DOHH2 (cell line): ENCODE data around the gene HDC.

ENCODE experiments used
- H3F3A ChIP-seq: fragments of 200-600 bp; sonication (generic), shearing (Covaris generic); 2 replicates; pipeline ENCODE4 v1.6.0; 2016; ENCODE audit warnings: antibody characterized with exemption, mild to moderate bottlenecking; ENCODE audit not compliant: control insufficient read depth, insufficient read depth
- H3K27ac ChIP-seq: fragments of 200-600 bp; sonication (generic); 2 replicates; pipeline ENCODE4 v1.5.1; 2014; ENCODE audit warnings: low read depth, mild to moderate bottlenecking, low read length, moderate library complexity
- H3K27me3 ChIP-seq: fragments of 200-600 bp; sonication (generic); 2 replicates; pipeline ENCODE4 v1.6.1; 2014; ENCODE audit warnings: mild to moderate bottlenecking, low read length, mixed read lengths; ENCODE audit not compliant: control insufficient read depth
- H3K36me3 ChIP-seq: fragments of 200-600 bp; sonication (generic); 2 replicates; pipeline ENCODE4 v1.6.1; 2014; ENCODE audit warnings: mild to moderate bottlenecking, low read length, moderate library complexity, mixed read lengths; ENCODE audit not compliant: control insufficient read depth
- H3K4me1 ChIP-seq: fragments of 200-600 bp; sonication (generic); 2 replicates; pipeline ENCODE4 v1.6.1; 2014; ENCODE audit warnings: mild to moderate bottlenecking, low read length, mixed read lengths; ENCODE audit not compliant: control insufficient read depth
- H3K4me2 ChIP-seq: fragments of 200-600 bp; sonication (generic); 2 replicates; pipeline ENCODE4 v1.6.0; 2014; ENCODE audit warnings: mild to moderate bottlenecking, low read length, moderate library complexity
- H3K4me3 ChIP-seq: fragments of 200-600 bp; sonication (generic); 2 replicates; pipeline ENCODE4 v1.5.1; 2014; ENCODE audit warnings: mild to moderate bottlenecking, low read length, mixed read lengths
- H3K79me2 ChIP-seq: fragments of 200-600 bp; sonication (generic); 2 replicates; pipeline ENCODE4 v1.6.1; 2014; ENCODE audit warnings: mild to moderate bottlenecking, low read length, mixed read lengths; ENCODE audit not compliant: control insufficient read depth
- H3K9me2 ChIP-seq: fragments of 200-600 bp; sonication (generic); replicated peaks from 2 replicates; pipeline ENCODE4 v1.6.1; 2014; ENCODE audit warnings: mild to moderate bottlenecking, low read length, mixed read lengths; ENCODE audit not compliant: control insufficient read depth
- H3K9me3 ChIP-seq: fragments of 200-600 bp; sonication (generic); 2 replicates; pipeline ENCODE4 v1.6.1; 2014; ENCODE audit warnings: antibody characterized with exemption, low read length, mixed read lengths; ENCODE audit not compliant: control insufficient read depth, insufficient read depth
- H4K20me1 ChIP-seq: fragments of 200-600 bp; sonication (generic); 2 replicates; pipeline ENCODE4 v1.6.0; 2014; ENCODE audit warnings: low read depth, mild to moderate bottlenecking, antibody characterized with exemption, low read length, moderate library complexity; ENCODE audit not compliant: control insufficient read depth, insufficient read depth
- CTCF ChIP-seq: fragments of 200-600 bp; sonication (generic); IDR thresholded peaks from one replicate; pipeline ENCODE4 v1.5.1; 2014; ENCODE audit warnings: antibody characterized with exemption, mild to moderate bottlenecking, low read depth, low read length; ENCODE audit not compliant: poor library complexity, severe bottlenecking
- EZH2phosphoT487 ChIP-seq: fragments of 200-600 bp; sonication (generic); IDR thresholded peaks from 2 replicates; pipeline ENCODE4 v1.6.1; 2017; ENCODE audit warnings: borderline replicate concordance, mild to moderate bottlenecking, antibody characterized with exemption, low read length, moderate library complexity, mixed read lengths

Gene HDC

GRCh38 chr15:50304836-50305235 is 39.3 kb upstream of the HDC start:
- Histone ChIP-seq H3K4me2 (no peak overlapping the region), H3K27me3 (no peaks in the 10 kb centered on the region), H3K79me2 (no peaks in the 10 kb centered on the region), H3K9me3 (no peaks in the 10 kb centered on the region; the same call in 1 of the 2 replicates), H3K9me2 (no peaks in the 10 kb centered on the region), H4K20me1 (no peaks in the 10 kb centered on the region), H3K4me3 (no peak overlapping the region), H3K4me1 (peaks cover 11% of the 10 kb centered on the region), H3K27ac (no peak overlapping the region), H3F3A (no peaks in the 10 kb centered on the region), H3K36me3 (peaks cover 47% of the 10 kb centered on the region)
- TF ChIP-seq EZH2phosphoT487 (no peak), CTCF (no peak)

GRCh38 chr15:50302581-50302980 is 37.1 kb upstream of the HDC start:
- peaks cover 49% of the 10 kb centered on the region for H3K36me3 ChIP-seq
- no peaks in the 10 kb centered on the region for H3K9me3 ChIP-seq
- TF ChIP-seq CTCF (no peak), EZH2phosphoT487 (no peak)
- 0 out of 2 replicates have a peak overlapping the region, but pooled peaks have one; percentile 12 for H3K4me2 ChIP-seq
- no peak overlapping the region for H3K27ac ChIP-seq
- no peaks in the 10 kb centered on the region for H3K9me2 ChIP-seq
- H3K79me2 ChIP-seq = no peaks in the 10 kb centered on the region
- H3K4me3 ChIP-seq = no peak overlapping the region
- H3K4me1 ChIP-seq = peaks cover 11% of the 10 kb centered on the region
- no peaks in the 10 kb centered on the region for H3K27me3 ChIP-seq
- no peaks in the 10 kb centered on the region for H3F3A ChIP-seq
- H4K20me1 ChIP-seq = no peaks in the 10 kb centered on the region

GRCh38 chr15:50298340-50298739 is 32.8 kb upstream of the HDC start:
- Histone ChIP-seq H3K27ac (no peak overlapping the region), H3K4me2 (no peak overlapping the region), H3K27me3 (no peaks in the 10 kb centered on the region), H3K79me2 (no peaks in the 10 kb centered on the region), H3K9me2 (no peaks in the 10 kb centered on the region), H3K36me3 (peaks cover 37% of the 10 kb centered on the region), H3K4me3 (no peak overlapping the region), H3F3A (no peaks in the 10 kb centered on the region), H3K4me1 (peaks cover 11% of the 10 kb centered on the region), H3K9me3 (no peaks in the 10 kb centered on the region), H4K20me1 (no peaks in the 10 kb centered on the region)
- TF ChIP-seq CTCF (no peak), EZH2phosphoT487 (no peak)
